ENCODE results near the gene MAFG. TPM values are rescaled to one million over a fixed set of nuclear protein-coding genes. Genes with fewer than 3 reads are reported as not detected.

The MAFG gene
- total RNA-seq, 1 donor from 2014 or later = 8.1 TPM

- Mint-ChIP-seq H3K4me3 (no peak overlapping the region), H3K4me1 (peaks cover 13% of the 10 kb centered on the region), H3K27ac (no peak overlapping the region), H3K36me3 (peaks cover 9% of the 10 kb centered on the region), H3K9me3 (no peaks in the 10 kb centered on the region), H3K27me3 (ENCODE audit: insufficient read depth, low read depth) (peaks cover 19% of the 10 kb centered on the region)
- H4K20me1 ChIP-seq (ENCODE audit: low read depth) = peaks cover 23% of the 10 kb centered on the region
- peaks cover 18% of the 10 kb centered on the region for H3F3A ChIP-seq (ENCODE audit: low read depth)
- H3K9ac ChIP-seq = no peak overlapping the region
- no peaks in the 10 kb centered on the region for H3K36me3 ChIP-seq
- H3K4me3 ChIP-seq = no peak overlapping the region
- no peak overlapping the region for H3K4me2 ChIP-seq
- no peak for DNase-seq (ENCODE audit: low spot score)
- peaks cover 5% of the 10 kb centered on the region for H3K4me1 ChIP-seq
- no peak overlapping the region for H3K27ac ChIP-seq
- no peaks in the 10 kb centered on the region for H3K9me3 ChIP-seq (ENCODE audit: low read depth)
- peaks cover 38% of the 10 kb centered on the region for H3K27me3 ChIP-seq
- TF ChIP-seq EZH2 (IDR thresholded peaks at IDR 0.05) (no peak), CTCF (IDR thresholded peaks at IDR 0.05) (no peak), EZH2phosphoT487 (IDR thresholded peaks at IDR 0.05) (no peak)
- no peaks in the 10 kb centered on the region for H3K79me2 ChIP-seq (ENCODE audit: low read depth)
- H2AFZ ChIP-seq (replicated peaks) = no peak overlapping the region
Measured at GRCh38 chr17:81904600-81905423, 22.7 kb downstream of the MAFG start.

DNA sequence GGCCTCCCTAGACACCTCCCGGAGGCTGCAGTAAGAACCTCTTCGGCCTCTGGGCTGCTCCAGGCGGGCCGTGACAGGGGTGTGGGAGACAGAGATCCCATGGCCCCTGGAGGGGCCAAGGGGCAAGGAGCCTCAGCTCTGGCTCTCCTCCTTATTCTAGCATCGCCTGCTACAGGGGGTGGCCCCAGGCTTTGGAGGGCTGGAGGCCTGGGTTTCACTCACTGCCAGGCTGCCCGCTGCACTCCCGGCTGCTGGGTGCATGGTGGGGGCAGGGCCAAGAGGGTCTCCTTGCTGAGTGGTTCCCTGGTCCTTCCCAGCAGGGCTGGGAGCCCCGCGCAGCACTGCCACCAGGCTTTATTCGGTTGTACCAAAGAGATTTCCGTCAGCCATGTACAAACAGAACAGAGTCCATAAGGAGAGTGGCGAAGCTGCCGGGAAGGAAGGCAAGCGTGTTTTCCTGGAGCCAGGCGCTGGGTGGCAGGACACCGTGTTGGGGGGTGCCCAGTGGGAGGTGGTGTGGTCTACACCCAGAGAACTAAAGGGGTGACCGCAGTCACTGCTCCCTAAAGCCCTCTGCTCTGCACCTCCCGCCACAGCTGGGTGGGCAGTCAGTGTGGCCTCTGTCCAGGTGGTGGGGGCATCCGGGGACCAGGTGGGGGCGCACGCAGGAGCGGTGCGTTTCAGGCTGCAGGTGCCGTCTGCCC lies 23.5 kb downstream of the MAFG start:
- H3K27ac Mint-ChIP-seq = no peak overlapping the region
- DNase-seq (ENCODE audit: low spot score) = no peak

DNA sequence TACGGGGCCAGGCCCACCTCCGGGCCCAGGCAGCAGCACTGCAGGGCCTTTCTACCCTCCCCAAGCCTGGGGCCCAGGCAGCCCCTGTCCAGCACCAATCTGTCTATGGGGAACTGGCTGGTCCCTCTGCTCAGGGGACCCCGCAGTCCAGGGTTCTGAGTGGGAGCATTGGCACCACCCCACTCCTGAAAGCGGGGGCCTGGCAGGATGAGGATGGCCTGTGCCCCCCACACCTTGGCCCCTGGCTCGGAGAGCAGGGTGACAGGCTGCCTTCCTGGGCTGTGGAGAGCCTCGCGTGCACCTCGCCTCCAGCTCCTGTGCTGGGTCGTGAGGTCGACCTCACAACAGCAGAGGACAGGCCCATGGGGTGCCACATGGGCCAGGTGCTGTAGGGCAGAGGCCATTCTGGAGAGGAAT lies 24.1 kb downstream of the MAFG start:
- H3K9me3 ChIP-seq (ENCODE audit: low read depth) = no peaks in the 10 kb centered on the region
- H3K27me3 Mint-ChIP-seq (ENCODE audit: insufficient read depth, low read depth) = peaks cover 18% of the 10 kb centered on the region
- H3K4me3 ChIP-seq = no peak overlapping the region
- peaks cover 8% of the 10 kb centered on the region for H3K4me1 Mint-ChIP-seq
- TF ChIP-seq CTCF (IDR thresholded peaks at IDR 0.05) (no peak), EZH2phosphoT487 (IDR thresholded peaks at IDR 0.05) (no peak), EZH2 (IDR thresholded peaks at IDR 0.05) (no peak)
- H3F3A ChIP-seq (ENCODE audit: low read depth) = peaks cover 18% of the 10 kb centered on the region
- peaks cover 27% of the 10 kb centered on the region for H4K20me1 ChIP-seq (ENCODE audit: low read depth)
- no peak overlapping the region for H3K27ac ChIP-seq
- no peak overlapping the region for H3K4me3 Mint-ChIP-seq
- no peak for DNase-seq (ENCODE audit: low spot score)
- H3K4me2 ChIP-seq = no peak overlapping the region
- peaks cover 11% of the 10 kb centered on the region for H3K36me3 Mint-ChIP-seq
- peaks cover 33% of the 10 kb centered on the region for H3K27me3 ChIP-seq
- no peak overlapping the region for H3K9ac ChIP-seq
- no peaks in the 10 kb centered on the region for H3K79me2 ChIP-seq (ENCODE audit: low read depth)
- peaks cover 5% of the 10 kb centered on the region for H3K4me1 ChIP-seq
- H3K36me3 ChIP-seq = no peaks in the 10 kb centered on the region
- H3K27ac Mint-ChIP-seq = no peak overlapping the region
- H2AFZ ChIP-seq (replicated peaks) = no peak overlapping the region
- no peaks in the 10 kb centered on the region for H3K9me3 Mint-ChIP-seq

More for the DNA sequence above, 23.5 kb downstream of the MAFG start:
- Mint-ChIP-seq H3K36me3 (peaks cover 10% of the 10 kb centered on the region), H3K9me3 (no peaks in the 10 kb centered on the region), H3K4me1 (peaks cover 8% of the 10 kb centered on the region), H3K4me3 (no peak overlapping the region), H3K27me3 (ENCODE audit: insufficient read depth, low read depth) (peaks cover 19% of the 10 kb centered on the region)
- no peak for TF ChIP-seq EZH2 (IDR thresholded peaks at IDR 0.05)
- no peak for TF ChIP-seq CTCF (IDR thresholded peaks at IDR 0.05)
- TF ChIP-seq EZH2phosphoT487 (IDR thresholded peaks at IDR 0.05) = no peak
- Histone ChIP-seq H3K79me2 (ENCODE audit: low read depth) (no peaks in the 10 kb centered on the region), H4K20me1 (ENCODE audit: low read depth) (peaks cover 21% of the 10 kb centered on the region), H3K9ac (no peak overlapping the region), H3F3A (ENCODE audit: low read depth) (peaks cover 18% of the 10 kb centered on the region), H3K4me1 (peaks cover 5% of the 10 kb centered on the region), H3K27ac (no peak overlapping the region), H2AFZ (replicated peaks) (no peak overlapping the region), H3K36me3 (no peaks in the 10 kb centered on the region), H3K9me3 (ENCODE audit: low read depth) (no peaks in the 10 kb centered on the region), H3K4me2 (no peak overlapping the region), H3K4me3 (no peak overlapping the region), H3K27me3 (peaks cover 33% of the 10 kb centered on the region)
